DMS79 treated with DMSO at 0.1 percent for 48 hours (cell line): ENCODE measurements around the gene VPS33B.
"Not testable (repeated sequence)": the region's sequence is repeated elsewhere in the genome, so short reads cannot be mapped to it uniquely, and the experiment has no call there.

Experiments
- DNase-seq: peaks from one replicate; lab custom pipeline; 2025; lab: John Stamatoyannopoulos, UW

The VPS33B gene

DNA sequence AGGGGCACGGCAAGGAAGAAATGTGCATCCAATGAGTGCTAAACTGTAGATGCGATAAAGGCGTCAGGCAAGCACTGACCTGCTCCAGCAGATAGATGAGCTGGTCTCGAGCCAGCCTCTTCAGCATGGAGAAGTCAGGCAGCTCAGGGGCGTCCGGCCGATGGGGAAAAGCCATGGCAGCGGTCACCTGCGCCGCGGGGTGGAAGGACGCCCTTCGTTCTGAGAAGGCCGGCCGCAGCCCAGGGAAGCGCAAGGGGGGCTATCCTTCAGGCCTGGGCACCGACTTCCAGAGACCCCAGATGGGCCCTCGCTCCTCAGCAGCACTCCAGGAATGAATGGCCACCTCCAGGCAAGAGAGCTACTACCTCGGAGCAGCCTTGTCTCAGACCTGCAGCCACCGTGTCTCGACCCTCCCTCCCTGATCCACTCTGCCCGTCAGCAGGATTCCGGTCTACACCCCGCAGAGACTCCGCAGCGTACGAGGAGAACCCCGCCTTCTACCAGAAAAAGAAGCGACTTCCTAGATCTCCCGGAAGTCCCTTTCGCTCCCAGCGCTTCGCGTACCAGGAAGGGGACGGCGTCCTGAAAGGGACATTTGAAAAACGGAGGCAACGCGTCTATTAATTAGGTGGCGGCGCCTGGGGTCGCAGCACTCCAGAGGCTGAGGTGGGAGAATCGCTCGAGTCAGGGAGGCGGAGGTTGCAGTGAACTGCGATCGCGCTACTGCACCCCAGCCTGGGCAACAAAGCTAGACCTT lies at the start of gene VPS33B:
Gene VPS33B (minus strand): TSS at position 520 of the 757 bp plus-strand sequence. CDS start 345 bp downstream, at position 175.
- peak; percentile 42 for DNase-seq

DNA sequence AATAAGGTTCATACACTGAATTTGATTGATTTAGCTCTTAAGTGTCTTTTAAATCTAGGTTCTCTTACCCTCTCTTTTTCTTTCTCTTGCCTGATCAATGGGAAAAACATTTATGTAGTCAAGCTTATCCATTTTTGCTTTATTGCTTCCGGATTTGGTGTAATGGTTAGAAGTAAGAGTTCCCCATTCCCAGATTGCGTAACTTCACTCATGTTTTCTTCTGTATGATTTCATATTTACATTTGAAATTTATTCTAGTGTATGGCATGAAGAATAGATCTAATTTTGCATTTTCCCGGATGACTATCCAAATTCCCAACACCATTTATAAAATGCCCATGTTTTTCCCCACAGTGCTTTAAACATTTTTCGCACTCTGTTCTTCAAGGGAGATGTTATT lies 49.8 kb upstream of the VPS33B start:
- DNase-seq, result no peak

DNA sequence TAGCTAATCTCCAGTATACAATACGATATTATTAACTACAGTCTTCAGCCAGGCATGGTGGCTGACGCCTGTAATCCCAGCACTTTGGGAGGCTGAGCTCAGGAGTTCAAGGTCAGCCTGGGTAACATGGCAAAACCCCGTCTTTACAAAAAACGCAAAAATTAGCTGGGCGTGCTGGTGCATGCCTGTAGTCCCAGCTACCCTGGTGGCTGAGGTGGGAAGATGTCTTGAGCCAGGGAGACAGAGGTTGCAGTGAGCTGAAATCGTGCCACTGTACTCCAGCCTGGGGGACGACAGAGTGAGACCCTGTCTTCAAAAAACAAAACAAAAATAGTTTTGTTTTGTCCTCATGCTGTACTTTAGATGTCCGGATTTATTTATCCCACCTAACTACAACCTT lies 48.5 kb upstream of the VPS33B start:
- DNase-seq, result no peak

DNA sequence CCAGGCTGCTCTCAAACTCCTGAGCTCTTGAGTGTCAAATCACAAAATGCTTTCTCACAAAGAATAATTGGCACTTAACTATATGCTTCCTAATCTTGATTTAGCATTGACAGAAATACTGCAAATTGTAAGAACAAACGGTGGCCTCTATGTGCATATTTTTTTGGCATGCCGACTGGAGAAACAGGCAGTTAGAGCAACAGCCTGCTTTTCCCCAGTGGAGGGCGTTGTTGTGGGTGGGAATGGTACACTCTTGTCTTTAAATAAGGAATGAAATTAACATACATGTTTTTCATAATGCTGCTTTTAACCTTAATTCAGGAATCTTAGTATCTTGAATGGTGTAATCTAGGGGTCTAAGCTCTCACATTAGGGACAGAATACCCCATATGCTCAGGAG lies 46.6 kb upstream of the VPS33B start:
- no peak for DNase-seq

DNA sequence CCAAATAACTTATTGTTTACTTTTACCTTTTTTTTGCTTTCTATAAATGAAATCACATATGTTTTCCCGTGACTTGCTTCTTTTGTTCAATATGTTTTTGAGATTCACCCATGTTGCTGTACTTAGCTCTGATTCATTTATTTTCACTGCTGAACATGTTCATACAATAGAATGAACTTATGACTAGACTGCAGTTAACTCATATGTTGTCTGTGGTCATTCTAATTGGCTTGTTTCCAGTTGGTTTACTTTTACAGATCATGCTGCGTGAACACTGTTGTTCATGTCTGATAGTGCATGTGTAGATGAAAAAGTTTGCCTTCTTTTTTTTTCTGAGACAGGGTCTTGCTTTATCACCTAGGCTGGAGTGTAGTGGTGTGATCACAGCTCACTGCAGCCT lies 46.0 kb upstream of the VPS33B start:
- no peak for DNase-seq

DNA sequence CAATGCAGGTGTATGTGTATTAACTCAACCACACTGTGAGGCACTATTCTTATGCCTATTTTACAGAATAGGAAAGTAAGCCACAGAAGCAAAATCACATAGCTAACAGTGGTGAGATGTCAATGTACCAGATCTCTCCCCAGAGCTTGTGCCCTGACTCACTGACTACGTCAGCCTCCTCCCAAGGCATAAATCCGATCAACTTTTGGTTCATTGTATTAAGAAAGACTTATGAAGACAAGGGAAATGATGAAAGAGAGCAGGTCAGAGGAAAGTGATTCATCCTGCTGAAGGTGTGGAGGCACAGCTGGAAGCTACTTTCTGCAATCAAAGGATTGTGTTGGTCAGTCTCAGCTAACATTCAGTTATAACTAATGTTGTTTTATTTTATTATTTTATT lies 44.6 kb upstream of the VPS33B start:
- DNase-seq, result no peak

DNA sequence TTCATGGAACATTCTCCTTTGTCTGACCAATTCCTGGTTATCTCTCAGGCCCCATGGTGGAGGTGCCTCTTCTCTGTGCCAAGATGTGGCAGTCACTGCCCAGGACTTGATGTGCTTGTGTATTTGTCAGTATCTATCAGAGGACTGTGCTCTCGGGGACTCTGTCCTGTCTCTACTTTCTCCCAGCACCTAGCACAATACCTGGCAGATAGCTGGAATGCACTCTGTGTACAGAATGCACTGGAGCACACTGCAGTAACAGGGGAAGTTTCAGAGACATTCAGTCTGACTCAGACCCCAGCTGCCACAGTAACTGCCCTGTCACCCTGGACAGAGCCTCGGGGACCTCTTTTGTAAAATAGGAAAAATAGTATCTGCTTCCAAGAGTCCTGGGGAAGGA lies 43.1 kb upstream of the VPS33B start:
- no peak for DNase-seq

DNA sequence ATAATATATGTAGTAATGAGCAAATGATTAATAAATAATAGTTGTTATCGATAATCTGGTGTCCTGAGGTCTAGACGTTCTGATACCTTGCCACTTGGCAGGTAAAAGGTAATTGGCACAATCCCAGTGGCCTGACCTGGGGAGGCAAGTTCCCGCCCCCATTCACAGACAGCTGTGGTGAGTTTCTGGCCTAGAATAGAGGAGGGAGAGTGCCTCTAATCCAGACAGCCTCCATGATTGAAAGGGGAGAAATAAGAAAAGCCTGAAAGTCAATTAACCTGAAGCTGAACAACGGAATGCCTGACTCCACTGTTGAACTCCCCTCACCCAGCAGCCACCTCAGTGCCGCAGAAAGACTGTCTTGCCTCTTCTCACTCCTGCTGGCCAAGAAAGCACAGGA lies 39.6 kb upstream of the VPS33B start:
- DNase-seq, result no peak

DNA sequence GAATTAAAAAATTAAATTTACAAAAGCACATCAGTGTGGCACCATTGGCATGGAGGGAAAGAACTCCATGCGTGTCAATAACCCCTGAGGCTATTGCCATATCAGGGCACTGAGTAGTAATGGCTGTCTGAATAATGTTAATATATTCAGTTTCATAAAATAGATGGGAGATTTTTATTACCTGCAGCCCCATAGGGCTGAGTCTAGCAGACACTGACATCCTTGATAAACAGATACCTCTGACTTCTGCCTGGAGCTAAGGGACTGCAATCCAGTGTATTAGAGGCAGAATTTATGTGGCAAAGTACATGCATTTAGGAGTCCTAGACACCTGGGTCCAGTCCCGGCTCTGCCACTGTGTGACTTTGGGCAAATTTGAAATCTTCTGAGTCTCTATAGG lies 38.8 kb upstream of the VPS33B start:
- no peak for DNase-seq

DNA sequence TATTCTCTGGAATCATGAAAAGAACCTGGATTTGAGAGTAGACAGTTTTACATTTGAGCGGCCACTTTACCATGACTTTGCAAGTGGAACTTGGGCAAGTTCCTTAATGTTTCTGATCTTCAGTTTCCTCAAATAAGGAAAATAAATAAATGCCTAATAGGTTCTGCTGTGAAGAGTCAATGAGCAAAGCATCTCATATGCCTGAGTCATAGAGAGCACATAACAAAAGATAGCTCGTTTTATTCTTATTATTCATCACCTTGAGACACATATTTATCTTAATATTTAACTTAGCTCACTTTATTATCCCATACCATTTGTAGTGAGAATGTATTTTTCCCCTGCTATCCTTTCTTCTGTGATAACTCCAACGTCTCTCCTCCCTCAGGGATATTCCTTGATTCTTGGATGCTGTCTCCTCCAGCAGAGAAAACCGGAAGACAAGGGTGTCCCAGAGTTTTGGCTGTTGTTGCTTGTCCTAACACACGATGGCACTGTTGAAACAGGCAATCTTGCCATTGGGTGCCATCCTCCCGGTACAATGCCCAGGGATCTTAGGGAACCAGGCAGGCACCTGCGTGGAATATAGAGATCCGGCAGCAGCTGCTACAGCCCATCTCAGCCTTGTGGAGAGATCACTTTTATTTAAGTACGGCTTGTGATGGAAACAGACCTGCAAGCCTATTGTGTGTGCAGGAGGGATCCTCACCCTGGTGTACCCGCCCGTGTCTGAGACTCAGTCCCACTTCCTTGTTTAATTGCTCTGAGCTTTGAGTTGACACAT lies 33.3 kb upstream of the VPS33B start:
- DNase-seq, result peak; percentile 30

DNA sequence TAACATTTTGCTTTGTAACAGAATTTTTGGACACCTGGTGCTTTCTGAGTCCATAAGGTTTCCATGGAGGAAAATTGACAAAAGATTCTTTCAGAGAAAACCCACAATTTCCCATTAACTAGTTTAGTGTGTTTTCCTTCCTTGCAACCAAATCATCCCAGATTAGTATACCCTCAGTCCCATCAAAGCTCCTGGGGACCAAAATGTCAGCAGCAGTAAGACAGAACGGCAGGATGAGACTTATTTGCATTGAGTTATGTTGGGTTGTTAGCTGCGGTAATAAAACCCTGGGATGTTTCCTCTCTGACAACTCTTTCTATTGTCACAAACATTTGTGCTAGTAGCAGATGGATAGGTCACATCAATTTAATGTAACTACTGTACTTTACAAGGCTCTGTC lies 32.4 kb upstream of the VPS33B start:
- no peak for DNase-seq

DNA sequence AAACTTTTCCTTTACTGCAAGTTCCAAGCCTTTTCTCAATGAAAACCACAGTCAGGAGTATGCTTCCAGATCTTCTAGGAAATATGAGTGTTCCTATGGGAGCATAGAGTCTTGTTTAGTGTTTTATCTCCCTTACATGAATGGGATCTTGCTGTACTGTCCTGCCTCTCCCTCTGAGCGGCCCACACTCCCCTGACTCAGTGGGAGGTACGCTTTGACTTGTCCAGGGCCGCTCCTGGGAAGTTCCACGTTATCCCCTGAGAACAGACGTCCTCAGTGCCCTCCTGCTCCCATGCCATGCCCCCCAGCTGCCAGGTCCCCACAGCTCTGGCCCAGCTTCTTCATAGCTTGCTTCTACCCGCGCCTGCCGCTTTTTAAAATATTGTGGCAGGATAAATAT lies 28.9 kb upstream of the VPS33B start:
- DNase-seq, result no peak

DNA sequence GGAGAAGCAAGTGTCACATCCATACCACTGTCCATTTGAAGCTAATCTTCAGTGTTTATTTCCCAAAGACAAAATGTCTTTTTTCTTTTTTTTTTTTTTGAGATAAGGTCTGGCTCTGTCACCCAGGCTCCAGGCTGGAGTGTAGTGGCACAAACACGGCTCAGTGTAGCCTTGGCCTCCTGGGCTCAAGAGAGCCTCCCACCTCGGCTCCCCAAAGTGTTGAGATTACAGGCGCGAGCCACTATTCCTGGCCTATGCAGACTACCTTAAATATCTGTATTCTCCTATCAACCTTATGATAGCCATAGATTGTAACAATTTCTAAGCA lies 27.7 kb upstream of the VPS33B start:
- DNase-seq, result no peak

DNA sequence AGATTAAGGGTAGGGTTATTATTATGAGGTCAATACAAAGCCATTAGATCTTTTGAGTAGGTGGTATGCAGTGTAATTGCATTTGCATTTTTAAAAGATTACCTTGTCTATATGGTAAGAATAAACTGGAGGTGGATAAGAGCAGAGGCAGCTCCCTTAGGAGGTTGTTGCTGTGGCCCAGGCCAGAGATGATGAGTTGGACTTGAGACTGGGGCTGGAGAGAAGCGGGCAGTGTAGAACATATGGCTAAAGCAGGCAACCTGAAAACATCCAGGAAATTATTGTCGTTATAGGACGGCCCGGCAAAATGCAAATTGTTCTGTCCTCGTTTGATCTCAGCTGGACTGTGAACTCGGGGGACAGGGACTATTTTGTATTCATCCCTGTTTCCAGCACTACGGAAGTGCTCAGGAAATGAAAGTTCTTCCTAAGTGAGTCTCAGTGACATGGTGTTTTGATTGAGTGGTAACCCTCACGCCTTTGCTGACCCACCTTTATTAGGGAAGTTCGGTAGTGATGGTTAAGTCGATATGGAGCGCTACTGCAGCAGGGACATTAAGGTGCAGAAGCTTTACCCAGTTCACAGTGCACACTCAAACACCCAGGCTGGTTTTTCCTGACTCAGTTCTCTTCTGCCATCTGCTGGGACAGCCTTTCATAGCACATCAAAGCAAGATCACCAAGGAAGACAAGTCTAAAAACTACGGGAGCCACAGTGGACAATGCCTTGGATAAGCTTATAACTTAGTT lies 27.2 kb upstream of the VPS33B start:
- peak; percentile 34 for DNase-seq

DNA sequence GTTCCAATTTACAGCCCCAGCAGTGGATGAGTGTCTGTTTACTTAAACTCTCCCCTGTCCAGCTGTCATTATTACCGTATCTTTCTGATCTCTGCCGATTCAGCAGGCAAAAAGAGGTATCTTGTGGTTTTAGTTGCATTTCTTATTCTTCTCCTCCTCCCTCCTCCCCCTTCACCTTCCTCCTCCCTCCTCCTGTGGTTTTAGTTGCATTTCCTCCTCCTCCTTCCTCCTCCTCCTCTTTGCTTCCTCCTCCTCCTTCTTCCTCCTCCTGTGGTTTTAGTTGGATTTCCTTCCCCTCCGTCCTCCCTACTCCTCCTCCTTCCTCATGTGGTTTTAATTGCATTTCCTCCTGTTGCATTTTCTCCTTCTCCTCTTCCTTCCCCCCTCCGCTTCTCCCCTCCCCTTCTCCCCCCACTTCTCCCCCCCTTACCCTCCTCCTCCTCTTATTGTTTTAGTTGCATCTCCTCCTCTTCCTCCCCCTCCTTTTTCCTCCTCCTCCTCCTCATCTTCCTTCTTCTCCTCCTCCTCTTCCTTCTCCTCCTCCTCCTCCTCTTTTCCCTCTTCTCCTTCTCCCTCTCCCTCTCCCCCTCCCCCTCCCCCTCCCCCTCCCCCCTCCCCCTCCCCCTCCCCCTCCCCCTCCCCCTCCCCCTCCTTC lies 25.3 kb upstream of the VPS33B start:
- DNase-seq, result no peak

DNA sequence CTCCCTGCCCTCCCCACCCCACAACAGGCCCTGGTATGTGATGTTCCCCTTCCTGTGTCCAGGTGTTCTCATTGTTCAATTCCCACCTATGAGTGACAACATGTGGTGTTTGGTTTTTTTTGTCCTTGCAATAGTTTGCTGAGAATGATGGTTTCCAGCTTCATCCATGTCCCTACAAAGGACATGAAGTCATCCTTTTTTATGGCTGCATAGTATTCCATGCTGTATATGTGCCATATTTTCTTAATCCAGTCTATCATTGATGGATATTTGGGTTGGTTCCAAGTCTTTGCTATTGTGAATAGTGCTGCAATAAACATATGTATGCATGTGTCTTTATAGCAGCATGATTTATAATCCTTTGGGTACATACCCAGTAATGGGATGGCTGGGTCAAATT lies 23.7 kb upstream of the VPS33B start:
- DNase-seq, result not testable (repeated sequence)

DNA sequence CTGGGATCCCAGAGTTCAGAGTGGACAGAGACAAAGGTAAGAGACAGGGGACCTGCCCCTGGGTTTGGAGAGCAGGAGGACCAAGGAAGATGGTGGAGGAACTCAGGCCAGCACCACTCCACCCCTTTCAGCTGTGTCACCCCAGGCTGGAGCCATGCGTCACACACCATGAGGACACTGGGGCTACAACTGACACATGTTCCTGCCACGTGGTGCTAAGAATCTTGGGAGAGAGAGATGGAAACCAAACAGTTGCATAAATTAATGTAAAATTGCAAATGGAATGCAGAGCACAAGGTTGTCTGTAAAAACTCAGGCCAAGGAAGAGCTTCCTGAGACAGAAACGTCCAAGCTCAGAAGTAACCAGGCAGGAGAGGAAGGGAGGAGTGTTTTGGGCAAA lies 22.7 kb upstream of the VPS33B start:
- DNase-seq, result no peak

DNA sequence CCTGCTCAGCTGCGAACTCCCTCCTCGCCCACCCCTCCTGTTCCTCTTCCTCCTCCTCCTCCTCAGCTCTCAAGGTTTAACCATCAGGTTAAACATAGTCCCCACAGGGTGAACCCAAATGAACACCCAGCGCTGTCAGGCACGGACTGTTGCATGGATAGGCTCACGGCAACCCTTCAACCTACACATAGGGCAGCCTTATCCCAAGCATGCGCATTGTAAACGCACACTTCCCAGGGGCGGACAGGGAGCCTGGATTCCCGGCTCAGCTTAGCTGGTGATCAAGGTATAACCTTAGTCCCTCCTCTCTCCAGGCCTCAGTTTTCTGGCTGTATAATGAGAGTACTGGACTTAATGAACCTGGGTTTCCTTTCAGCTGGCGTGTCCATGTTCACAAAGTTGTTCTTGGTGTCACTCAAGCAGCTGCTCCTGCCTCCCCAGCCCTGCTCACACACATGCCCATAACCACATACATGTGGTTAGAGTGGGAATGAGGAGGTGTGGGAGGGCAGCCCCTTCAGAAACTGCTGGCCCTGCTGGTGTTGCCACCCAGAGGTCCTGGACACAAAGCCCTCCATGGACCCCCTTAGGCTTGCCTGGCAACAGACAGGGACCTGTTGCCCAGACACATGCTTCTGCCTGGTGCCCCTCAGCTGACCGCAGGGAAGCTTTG lies 20.9 kb upstream of the VPS33B start:
- no peak for DNase-seq

DNA sequence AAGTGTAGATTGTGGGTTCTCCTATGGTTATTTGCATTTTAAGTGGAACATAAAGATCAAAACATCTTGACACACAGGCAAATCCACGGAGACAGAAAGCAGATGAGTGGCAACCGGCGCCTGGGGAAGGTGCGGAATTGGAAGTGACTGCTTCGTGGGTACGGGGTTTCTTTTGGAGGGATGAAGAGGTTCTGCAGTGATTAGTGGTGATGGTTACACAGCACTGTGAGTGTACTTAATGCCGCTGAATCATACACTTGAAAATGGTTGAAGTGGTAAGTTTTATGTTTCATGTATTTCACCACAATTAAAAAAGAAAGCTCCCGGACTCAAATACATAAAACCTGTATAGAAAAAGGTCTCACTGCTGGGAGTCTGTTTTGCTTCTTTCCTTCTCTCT lies 18.5 kb upstream of the VPS33B start:
- DNase-seq, result peak; percentile 90

DNA sequence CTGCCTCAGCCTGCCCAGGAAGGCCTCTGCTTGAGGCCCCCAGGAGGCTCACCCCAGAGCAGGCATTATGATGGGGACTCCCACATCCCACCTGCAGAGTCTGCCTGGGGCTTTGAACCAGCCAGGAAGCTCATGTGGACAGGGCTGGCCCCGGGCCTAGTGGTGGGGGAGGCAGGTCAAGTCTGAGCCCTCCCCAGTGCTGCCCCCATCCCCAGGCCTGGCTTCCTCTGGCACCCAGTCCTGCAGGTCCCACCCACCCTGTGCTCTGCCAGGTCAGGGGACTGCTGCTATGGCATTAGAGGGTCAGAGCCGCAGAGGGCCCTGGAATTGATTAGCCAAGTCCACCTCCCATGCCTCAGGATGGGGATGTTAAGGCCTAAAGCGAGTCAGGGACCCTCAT lies 17.6 kb upstream of the VPS33B start:
- no peak for DNase-seq

DNA sequence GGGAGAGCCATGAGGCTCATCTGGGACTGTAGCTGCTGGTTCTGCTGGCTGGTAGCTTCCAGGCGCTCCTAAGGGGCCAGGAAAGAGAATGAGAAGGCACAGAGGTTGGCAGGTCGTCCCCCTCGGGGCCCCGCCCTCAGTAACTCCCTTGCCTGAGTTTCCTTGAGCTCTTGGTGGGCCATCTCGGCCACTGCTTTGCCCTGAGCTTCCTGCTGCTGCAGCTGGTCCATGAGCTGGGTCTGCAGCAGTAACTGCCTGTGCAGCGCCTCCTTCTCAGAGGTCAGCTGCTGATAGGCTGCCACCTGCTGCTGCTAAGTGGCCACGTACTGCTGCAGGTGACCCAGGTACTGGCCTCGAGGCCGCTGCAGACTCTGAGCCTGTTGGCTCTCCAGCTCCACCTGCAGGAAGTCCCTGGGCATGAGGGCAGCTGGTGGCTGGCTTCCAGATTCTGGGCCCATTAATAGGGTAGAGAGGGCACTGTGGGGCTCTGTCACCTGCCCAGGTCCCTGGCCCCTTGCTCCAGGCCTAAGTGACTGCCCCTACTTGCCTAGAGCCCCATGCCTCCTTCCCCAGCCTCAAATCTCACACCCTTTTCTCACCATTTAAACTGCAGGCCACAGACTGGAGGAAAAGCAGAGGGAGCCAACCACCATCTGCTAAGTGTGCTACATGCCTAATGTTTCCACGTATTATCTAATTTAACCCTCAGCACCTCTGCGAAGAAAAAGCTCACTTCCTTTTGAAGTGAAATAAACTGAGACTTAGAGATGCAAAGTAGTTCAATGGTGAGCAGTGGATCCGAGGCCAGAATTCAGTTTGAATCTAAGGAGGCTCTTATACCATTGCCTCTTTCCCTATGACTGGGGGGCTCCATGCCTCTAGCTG lies 10.8 kb upstream of the VPS33B start:
- peak; percentile 28 for DNase-seq
